Mucosa of descending colon (tissue), 3 donors: ENCODE measurements around the gene MAD2L2. TPM values are rescaled to one million over a fixed set of nuclear protein-coding genes. Genes with fewer than 3 reads are reported as not detected.
A peak's percentile ranks its signal among the peaks of the same experiment; 100 is the strongest.

Source experiments
- ATAC-seq: fragments of 200-7000 bp; cut with Tn5 transposase; one replicate; pipeline ENCODE4 v1.9.1; 2020; ENCODE audit warnings: mild to moderate bottlenecking, moderate library complexity
- DNase-seq, 3 donors: peaks; one replicate each; pipeline ENCODE4 v3.0.0-alpha.2; 2020
- H3K36me3 ChIP-seq: fragments of 200-600 bp; one replicate; pipeline ENCODE4 v1.8.0; 2021; ENCODE audit warnings: low read depth, mild to moderate bottlenecking
- H3K4me1 ChIP-seq: fragments of 200-600 bp; one replicate; pipeline ENCODE4 v1.8.0; 2021; ENCODE audit warnings: low read depth, mild to moderate bottlenecking
- H3K4me3 ChIP-seq: fragments of 200-600 bp; one replicate; pipeline ENCODE4 v1.8.0; 2021; ENCODE audit warnings: mild to moderate bottlenecking
- H3K9me3 ChIP-seq: fragments of 200-600 bp; one replicate; pipeline ENCODE4 v1.8.0; 2021; ENCODE audit warnings: mild to moderate bottlenecking
- intact Hi-C, 2 donors: fragments of 100-400 bp; cut with DNase I in 1 of 2; cut with micrococcal nuclease in 1 of 2; formaldehyde crosslinking; loops; one replicate each; pipeline versions ENCODE4 v1.11.0 to v1.11.1; 2022; cut with DNase I, micrococcal nuclease
- total RNA-seq, 3 donors: library from RNA; stranded (reverse); fragmentation: NEBNext Ultra II Directional in 2 of 3; extraction: Animal tissue kit (Norgen Biotek cat#: 25700) in 2 of 3; gene quantifications; one replicate each; pipeline versions ENCODE4 v1.2.1 to v1.2.4, GENCODE V29; 2021 to 2023
- TF ChIP-seq, protein P1 (sequence below): fragments of 200-600 bp; IDR thresholded peaks from one replicate; pipeline ENCODE4 v1.8.0; 2022; ENCODE audit warnings: antibody characterized with exemption, mild to moderate bottlenecking
- donor health status: DM: no; HTN: no; CAD: no; lungs with moderate emphysema.
- donor health status: DM: no; HTN: no; CAD: no.
- donor health status: DM: no; HTN: yes; CAD: no.

MAD2L2 gene
- total RNA-seq, 3 donors from 2014 or later, result 5.1 to 21.2 (median 16.3) TPM

DNA sequence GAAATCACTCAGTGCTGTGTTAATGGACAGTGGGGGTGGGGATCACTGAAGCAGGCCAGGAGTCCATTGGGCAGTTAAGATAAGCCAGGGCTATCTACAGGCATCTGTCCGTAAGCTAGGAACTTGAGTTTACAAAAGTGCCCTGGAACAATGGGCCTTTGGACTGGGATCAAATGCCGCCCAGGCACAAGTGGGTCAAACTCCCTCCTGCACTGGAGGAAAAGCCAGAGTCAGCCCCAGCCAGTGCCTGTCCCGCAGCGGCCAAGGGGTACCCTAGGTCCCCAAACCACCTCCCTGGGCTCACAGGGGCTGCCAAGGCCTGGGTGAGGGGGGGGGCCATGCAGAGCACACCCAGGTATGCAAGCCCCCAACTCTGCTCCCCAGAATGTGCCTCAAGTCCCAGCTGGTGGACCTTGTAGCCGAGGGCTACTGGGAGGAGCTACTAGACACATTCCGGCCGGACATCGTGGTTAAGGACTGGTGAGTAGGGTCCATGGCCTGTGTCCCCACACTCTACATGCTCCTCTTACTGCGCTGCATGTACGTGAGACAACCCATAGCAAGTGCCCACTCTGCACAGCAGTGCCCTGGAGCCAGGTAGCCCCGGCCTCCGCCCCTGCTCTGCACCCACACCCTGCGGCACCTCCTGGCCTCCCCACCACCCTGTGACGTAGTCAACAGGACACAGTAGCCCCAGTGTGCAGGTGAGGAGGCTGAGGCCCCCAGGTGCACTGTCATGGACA is 9.2 kb downstream of the MAD2L2 start:
- Histone ChIP-seq H3K9me3 (no peaks in the 10 kb centered on the region), H3K4me1 (no peaks in the 10 kb centered on the region), H3K4me3 (no peak overlapping the region), H3K36me3 (no peaks in the 10 kb centered on the region)
- no peak for DNase-seq
- no peak for ATAC-seq
- TF ChIP-seq, protein P1, sequence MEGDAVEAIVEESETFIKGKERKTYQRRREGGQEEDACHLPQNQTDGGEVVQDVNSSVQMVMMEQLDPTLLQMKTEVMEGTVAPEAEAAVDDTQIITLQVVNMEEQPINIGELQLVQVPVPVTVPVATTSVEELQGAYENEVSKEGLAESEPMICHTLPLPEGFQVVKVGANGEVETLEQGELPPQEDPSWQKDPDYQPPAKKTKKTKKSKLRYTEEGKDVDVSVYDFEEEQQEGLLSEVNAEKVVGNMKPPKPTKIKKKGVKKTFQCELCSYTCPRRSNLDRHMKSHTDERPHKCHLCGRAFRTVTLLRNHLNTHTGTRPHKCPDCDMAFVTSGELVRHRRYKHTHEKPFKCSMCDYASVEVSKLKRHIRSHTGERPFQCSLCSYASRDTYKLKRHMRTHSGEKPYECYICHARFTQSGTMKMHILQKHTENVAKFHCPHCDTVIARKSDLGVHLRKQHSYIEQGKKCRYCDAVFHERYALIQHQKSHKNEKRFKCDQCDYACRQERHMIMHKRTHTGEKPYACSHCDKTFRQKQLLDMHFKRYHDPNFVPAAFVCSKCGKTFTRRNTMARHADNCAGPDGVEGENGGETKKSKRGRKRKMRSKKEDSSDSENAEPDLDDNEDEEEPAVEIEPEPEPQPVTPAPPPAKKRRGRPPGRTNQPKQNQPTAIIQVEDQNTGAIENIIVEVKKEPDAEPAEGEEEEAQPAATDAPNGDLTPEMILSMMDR, result no peak
- intact Hi-C loops, result no loop called here

DNA sequence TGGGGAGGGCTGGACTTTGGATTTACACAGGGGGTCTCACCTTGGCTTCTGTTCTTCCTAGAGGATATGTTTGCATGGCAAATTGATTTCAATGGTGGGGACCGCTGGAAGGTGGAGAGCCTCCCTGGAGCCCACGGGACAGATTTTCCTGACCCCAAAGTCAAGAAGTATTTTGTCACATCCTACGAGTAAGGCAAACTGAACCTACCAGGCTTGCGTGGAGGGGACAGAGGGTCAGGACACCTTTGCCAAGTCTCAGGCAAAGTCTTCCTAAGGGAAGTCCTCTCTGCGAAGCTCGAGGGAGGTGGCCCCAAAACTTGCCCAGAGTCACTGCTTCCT is 9.8 kb downstream of the MAD2L2 start:
- intact Hi-C loops, result no loop called here
- no peak overlapping the region for H3K4me3 ChIP-seq
- TF ChIP-seq, protein P1, result no peak
- H3K9me3 ChIP-seq, result no peaks in the 10 kb centered on the region
- H3K36me3 ChIP-seq, result no peaks in the 10 kb centered on the region
- ATAC-seq (no peak), DNase-seq (no peak)
- H3K4me1 ChIP-seq, result no peaks in the 10 kb centered on the region

DNA sequence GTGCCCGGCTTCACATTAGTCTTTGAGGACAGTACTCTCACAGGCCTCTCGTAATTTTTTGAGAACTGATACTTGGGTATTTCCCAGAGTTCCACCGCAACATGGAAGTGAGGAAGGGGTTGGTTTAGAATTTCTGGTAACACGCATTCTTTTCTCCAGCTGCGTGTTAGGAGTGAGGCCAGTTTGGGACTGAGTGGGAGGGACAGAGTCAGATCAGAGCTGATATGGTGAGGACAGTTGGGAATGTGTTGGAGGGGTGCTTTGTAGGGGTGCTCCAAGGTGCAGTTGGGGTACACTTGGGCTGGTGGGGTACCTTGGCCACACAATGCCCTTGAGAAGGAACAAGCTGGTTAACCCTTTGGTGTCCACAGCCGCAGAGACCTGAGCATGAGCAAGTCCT is 10.2 kb downstream of the MAD2L2 start:
- TF ChIP-seq, protein P1, result no peak
- DNase-seq, result no peak
- Histone ChIP-seq H3K4me3 (no peak overlapping the region), H3K4me1 (no peaks in the 10 kb centered on the region), H3K9me3 (no peaks in the 10 kb centered on the region), H3K36me3 (no peaks in the 10 kb centered on the region)
- intact Hi-C loops, result no loop called here
- ATAC-seq, result no peak

DNA sequence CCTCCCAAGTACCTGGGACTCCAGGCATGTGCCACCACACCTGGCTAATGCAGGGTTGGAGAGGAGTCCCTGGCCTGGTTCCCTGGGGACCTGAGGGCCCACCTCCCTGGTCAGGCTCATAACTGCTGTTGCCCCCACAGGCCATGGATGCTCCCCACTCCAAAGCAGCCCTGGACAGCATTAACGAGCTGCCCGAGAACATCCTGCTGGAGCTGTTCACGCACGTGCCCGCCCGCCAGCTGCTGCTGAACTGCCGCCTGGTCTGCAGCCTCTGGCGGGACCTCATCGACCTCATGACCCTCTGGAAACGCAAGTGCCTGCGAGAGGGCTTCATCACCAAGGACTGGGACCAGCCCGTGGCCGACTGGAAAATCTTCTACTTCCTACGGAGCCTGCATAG is 12.4 kb downstream of the MAD2L2 start:
- DNase-seq (no peak), ATAC-seq (no peak)
- TF ChIP-seq, protein P1, result no peak
- no peak overlapping the region for H3K4me3 ChIP-seq
- no peaks in the 10 kb centered on the region for H3K4me1 ChIP-seq
- no peaks in the 10 kb centered on the region for H3K36me3 ChIP-seq
- no peaks in the 10 kb centered on the region for H3K9me3 ChIP-seq
- intact Hi-C loops, result no loop called here

DNA sequence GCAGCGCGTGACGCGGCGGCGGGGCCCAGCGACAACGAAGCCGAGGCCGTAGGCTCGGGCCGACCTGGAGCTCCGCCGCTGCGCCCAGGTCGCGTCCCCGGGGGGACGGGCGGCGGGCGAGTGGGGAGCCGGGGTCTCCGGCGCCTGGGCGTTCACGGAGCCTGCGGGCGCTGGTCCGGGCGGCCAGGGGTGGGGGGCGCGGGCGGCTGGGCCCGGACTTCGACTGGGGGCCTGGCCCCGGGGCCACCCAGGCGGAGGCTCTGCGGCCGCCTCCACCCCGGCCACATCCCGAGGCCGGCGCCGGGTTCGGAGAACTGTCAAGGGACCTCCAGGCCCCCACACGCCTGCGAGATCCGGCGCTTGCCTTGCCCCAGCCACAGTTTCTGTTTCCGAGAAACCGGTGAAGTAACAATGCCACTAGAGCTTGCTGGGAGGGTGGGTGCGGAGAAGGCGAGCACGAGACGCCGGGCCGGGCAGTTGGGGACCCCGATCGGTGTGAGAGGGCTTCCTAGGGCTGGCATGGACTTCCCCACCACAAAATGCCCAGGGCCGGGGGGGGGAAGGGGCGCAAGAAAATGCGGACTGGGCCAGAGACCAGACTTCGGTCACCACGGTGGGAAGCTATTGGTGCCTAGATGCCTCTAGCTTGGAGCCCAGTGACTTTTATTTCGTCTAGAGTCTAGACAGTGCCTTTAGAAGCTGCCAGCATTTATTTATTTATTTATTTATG is 16.4 kb downstream of the MAD2L2 start:
- Histone ChIP-seq H3K4me1 (no peaks in the 10 kb centered on the region), H3K36me3 (no peaks in the 10 kb centered on the region), H3K9me3 (no peaks in the 10 kb centered on the region), H3K4me3 (peak overlapping the region; percentile 32)
- intact Hi-C loops, result no loop called here
- DNase-seq (peak in 2 of 3 donors; percentile 46 to 64), ATAC-seq (peak; percentile 59)
- TF ChIP-seq, protein P1, result no peak
